HepG2 (cell line): Measurements from ENCODE around the gene NAT9.

Source experiments
- ELF1 ChIP-seq: sonication (generic); formaldehyde crosslinking; IDR thresholded peaks from 2 replicates; pipeline ENCODE4 v1.4.0; 2020; ENCODE audit warnings: missing genetic modification reagents
- MYNN ChIP-seq: sonication (generic); formaldehyde crosslinking; IDR thresholded peaks from 2 replicates; pipeline ENCODE4 v1.4.0; 2020; ENCODE audit warnings: mild to moderate bottlenecking, low read depth, missing genetic modification reagents
- RFX5 ChIP-seq: IDR thresholded peaks from 2 replicates; pipeline ENCODE4 v1.6.1; 2011; ENCODE audit warnings: low read depth, low read length, improper control_type of control experiment
- TBL1XR1 ChIP-seq: fragments of 150-350 bp; IDR thresholded peaks from 2 replicates; pipeline ENCODE4 v1.6.1; 2014; ENCODE audit warnings: borderline replicate concordance, low read length; ENCODE audit not compliant: partially characterized antibody
- THYN1 ChIP-seq: sonication (generic); formaldehyde crosslinking; IDR thresholded peaks from 2 replicates; pipeline ENCODE4 v1.8.1; 2023; ENCODE audit warnings: low read depth, mild to moderate bottlenecking, moderate library complexity, missing genetic modification reagents, borderline replicate concordance

- TF ChIP-seq ELF1 (CRISPR knock-in tag) (no peak), TBL1XR1 (no peak), RFX5 (no peak), THYN1 (no peak), MYNN (CRISPR knock-in tag) (no peak)
Measured at GRCh38 chr17:74816905-74817620, 40.9 kb upstream of the NAT9 start.
